Prostate gland (tissue), 2 donors: ENCODE results near the gene ZNF570.

ENCODE experiments used
- POLR2AphosphoS5 ChIP-seq: sonication (generic); formaldehyde crosslinking; IDR thresholded peaks from one replicate; pipeline ENCODE4 v1.6.1; 2017; ENCODE audit warnings: antibody characterized with exemption
- TF ChIP-seq, protein P1 (sequence below), 4 experiments: fragments of 200-600 bp in 2 of 4; fragments of 450-650 bp in 2 of 4; sonication (generic) in 2 of 4; IDR thresholded peaks; 1 replicate in 3 of 4; 2 replicates in 1 of 4; pipeline ENCODE4 v1.5.1; 2016 to 2019; ENCODE audit warnings: antibody characterized with exemption in 4 of 4, mild to moderate bottlenecking in 2 of 4, moderate library complexity in 2 of 4

DNA sequence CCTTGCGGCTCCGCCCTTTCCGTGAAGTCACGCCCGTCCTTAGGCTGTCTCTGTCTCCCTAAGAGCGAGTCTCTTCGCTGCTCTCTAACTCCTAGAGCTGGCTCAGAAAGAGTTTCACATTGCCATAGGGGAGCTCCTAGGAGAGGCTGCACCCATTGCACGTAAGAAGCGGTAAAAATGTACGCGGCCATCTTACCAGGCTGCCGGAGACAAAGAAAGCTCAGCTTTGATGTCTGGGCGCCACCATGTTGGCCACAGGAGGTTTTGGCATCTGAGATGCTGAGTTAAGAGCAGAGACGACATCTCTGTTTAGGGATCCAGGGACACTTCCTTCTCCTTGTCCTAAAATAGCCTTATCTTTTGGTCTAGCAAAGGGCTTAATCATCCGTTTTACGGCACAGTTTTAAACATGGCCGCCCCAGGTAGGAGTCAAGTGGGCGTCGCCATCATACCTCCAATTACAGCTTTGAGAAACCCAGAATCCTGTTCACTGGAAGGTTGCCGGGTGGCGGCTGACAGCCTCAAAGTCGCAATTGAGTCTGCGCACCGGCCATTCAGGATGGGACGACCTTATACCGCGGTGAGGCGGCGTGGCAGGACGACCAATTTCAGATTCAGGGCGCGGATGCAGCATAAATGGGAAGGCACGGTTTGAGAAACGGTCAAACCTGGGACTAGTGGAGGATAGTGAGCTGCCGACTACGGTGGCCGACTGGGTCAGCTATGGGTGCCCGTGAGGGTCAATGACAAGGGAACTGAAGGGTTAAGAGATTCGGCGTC lies 37.4 kb downstream of the ZNF570 start, which contains the start of gene ZNF793:
- TF ChIP-seq, protein P1, sequence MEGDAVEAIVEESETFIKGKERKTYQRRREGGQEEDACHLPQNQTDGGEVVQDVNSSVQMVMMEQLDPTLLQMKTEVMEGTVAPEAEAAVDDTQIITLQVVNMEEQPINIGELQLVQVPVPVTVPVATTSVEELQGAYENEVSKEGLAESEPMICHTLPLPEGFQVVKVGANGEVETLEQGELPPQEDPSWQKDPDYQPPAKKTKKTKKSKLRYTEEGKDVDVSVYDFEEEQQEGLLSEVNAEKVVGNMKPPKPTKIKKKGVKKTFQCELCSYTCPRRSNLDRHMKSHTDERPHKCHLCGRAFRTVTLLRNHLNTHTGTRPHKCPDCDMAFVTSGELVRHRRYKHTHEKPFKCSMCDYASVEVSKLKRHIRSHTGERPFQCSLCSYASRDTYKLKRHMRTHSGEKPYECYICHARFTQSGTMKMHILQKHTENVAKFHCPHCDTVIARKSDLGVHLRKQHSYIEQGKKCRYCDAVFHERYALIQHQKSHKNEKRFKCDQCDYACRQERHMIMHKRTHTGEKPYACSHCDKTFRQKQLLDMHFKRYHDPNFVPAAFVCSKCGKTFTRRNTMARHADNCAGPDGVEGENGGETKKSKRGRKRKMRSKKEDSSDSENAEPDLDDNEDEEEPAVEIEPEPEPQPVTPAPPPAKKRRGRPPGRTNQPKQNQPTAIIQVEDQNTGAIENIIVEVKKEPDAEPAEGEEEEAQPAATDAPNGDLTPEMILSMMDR (IDR thresholded peaks at IDR 0.05), result no peak
- peak; percentile 61 for TF ChIP-seq POLR2AphosphoS5
